ENCODE data around the gene NKD2. TPM values are rescaled to one million over a fixed set of nuclear protein-coding genes. Genes with fewer than 3 reads are reported as not detected.

The NKD2 gene
- total and polyA plus RNA-seq, 2 experiments from 2014 or later = 1.4 to 9.1 TPM

DNA sequence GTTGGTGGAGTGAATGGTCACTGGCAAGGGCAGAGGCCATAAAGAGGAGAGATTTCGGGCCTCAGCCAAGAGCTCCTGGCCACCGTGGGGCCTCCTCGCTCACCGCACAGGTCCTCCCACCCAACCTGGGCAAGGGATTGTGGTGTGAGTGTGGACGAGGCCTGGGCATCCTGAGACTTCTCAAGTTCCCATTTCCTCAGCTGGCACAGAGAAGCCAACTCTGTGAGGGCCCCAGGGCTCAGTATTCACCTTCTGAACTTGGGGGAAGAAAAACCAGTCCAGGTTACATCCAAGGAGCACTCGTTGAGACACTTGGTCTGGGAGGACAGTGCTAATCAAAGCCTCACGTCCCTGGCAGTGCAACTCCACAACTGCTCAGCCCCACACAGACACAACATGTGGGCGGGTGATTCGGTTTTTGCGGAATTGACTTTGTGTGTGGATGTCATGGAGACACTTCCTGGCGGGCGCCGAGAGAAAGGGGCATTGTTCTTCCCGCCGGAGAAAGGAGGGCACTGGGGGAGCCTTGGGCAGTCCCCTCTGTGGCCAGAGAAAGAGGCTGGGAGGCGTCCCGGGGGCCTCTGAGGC is 28.5 kb upstream of the NKD2 start:
- Histone ChIP-seq H2AFZ (no peak overlapping the region), H3K4me2 (no peak overlapping the region), H3K27me3 (no peaks in the 10 kb centered on the region), H3K9me2 (replicated peaks; ENCODE audit: insufficient read depth) (no peaks in the 10 kb centered on the region), H3K36me3 (replicated peaks; ENCODE audit: insufficient read depth, low read depth) (no peaks in the 10 kb centered on the region), H3K4me3 (no peak overlapping the region), H3K79me2 (no peaks in the 10 kb centered on the region), H3K27ac (peak overlapping the region; percentile 49), H3K4me1 (ENCODE audit: insufficient read depth) (peaks cover 3% of the 10 kb centered on the region), H3K9me3 (ENCODE audit: low read depth) (no peaks in the 10 kb centered on the region), H4K20me1 (ENCODE audit: insufficient read depth, poor library complexity, severe bottlenecking) (no peaks in the 10 kb centered on the region)
- WGBS (ENCODE audit: low lambda C conversion rate, missing lambda C conversion rate) = 78% methylated on average over 17 of the region's 17 CpGs
- TF ChIP-seq EZH2phosphoT487 (IDR thresholded peaks at IDR 0.05; ENCODE audit: low read depth, severe bottlenecking, unreplicated experiment) = no peak
- TF ChIP-seq, protein P1, sequence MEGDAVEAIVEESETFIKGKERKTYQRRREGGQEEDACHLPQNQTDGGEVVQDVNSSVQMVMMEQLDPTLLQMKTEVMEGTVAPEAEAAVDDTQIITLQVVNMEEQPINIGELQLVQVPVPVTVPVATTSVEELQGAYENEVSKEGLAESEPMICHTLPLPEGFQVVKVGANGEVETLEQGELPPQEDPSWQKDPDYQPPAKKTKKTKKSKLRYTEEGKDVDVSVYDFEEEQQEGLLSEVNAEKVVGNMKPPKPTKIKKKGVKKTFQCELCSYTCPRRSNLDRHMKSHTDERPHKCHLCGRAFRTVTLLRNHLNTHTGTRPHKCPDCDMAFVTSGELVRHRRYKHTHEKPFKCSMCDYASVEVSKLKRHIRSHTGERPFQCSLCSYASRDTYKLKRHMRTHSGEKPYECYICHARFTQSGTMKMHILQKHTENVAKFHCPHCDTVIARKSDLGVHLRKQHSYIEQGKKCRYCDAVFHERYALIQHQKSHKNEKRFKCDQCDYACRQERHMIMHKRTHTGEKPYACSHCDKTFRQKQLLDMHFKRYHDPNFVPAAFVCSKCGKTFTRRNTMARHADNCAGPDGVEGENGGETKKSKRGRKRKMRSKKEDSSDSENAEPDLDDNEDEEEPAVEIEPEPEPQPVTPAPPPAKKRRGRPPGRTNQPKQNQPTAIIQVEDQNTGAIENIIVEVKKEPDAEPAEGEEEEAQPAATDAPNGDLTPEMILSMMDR (IDR thresholded peaks at IDR 0.05; ENCODE audit: poor library complexity) = no peak
- TF ChIP-seq EZH2 (IDR thresholded peaks at IDR 0.05; ENCODE audit: borderline replicate concordance) = no peak
- peak; percentile 4 for DNase-seq (ENCODE audit: low spot score)

DNA sequence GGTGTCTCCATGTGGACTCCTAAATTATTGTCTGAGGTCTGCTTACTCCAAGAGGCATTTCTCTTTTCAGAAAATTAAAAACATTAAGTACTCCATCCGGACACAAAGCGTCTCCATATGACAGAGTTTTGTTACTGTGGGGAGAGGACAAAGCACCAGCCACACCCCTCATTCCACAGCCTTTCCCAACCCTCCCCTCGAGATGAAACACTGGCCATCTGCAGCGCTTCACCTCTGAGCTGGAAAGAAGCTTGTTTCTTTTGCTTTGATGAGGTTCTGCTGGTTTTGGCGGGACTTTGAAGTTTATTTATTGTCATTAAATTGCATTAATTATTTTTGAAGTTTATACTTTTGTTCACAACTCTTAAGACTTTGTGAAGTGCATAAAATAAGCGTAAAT is 27.6 kb upstream of the NKD2 start:
- TF ChIP-seq EZH2 (IDR thresholded peaks at IDR 0.05; ENCODE audit: borderline replicate concordance) (no peak), EZH2phosphoT487 (IDR thresholded peaks at IDR 0.05; ENCODE audit: low read depth, severe bottlenecking, unreplicated experiment) (no peak)
- TF ChIP-seq, protein P1 (IDR thresholded peaks at IDR 0.05; ENCODE audit: poor library complexity) = no peak
- peaks cover 3% of the 10 kb centered on the region for H3K4me1 ChIP-seq (ENCODE audit: insufficient read depth)
- no peak overlapping the region for H3K4me3 ChIP-seq
- no peaks in the 10 kb centered on the region for H4K20me1 ChIP-seq (ENCODE audit: insufficient read depth, poor library complexity, severe bottlenecking)
- H3K36me3 ChIP-seq (replicated peaks; ENCODE audit: insufficient read depth, low read depth) = no peaks in the 10 kb centered on the region
- H3K27ac ChIP-seq = peak overlapping the region; percentile 49
- H3K79me2 ChIP-seq = no peaks in the 10 kb centered on the region
- WGBS (ENCODE audit: low lambda C conversion rate, missing lambda C conversion rate) = 35% methylated on average over 6 of the region's 6 CpGs
- H3K9me3 ChIP-seq (ENCODE audit: low read depth) = no peaks in the 10 kb centered on the region
- no peak overlapping the region for H2AFZ ChIP-seq
- no peaks in the 10 kb centered on the region for H3K9me2 ChIP-seq (replicated peaks; ENCODE audit: insufficient read depth)
- H3K27me3 ChIP-seq = no peaks in the 10 kb centered on the region
- H3K4me2 ChIP-seq = peak overlapping the region; percentile 11
- peak; percentile 23 for DNase-seq (ENCODE audit: low spot score)

DNA sequence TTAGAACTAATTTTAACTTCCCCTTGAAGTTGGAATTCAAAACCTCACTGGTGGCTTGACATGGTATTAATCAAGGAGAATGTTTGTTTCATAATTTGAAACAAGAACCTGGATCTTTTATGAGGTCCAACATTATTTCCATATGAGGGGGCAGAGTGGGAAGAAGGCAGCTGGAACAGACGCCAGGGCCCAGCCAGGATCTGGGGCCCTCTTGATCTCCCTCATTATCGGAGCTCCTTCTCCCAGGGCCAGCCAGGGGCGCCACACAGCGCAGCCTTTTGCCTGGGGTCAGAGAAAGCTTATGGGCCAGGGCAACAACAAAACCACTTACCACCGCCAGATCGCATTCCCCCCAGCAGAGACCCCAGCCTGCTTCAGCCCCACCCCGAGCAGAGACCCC is 27.1 kb upstream of the NKD2 start:
- Histone ChIP-seq H3K4me3 (no peak overlapping the region), H3K27ac (no peak overlapping the region), H3K79me2 (no peaks in the 10 kb centered on the region), H4K20me1 (ENCODE audit: insufficient read depth, poor library complexity, severe bottlenecking) (no peaks in the 10 kb centered on the region), H3K4me1 (ENCODE audit: insufficient read depth) (peaks cover 3% of the 10 kb centered on the region), H2AFZ (no peak overlapping the region), H3K4me2 (peak overlapping the region; percentile 11), H3K9me3 (ENCODE audit: low read depth) (no peaks in the 10 kb centered on the region), H3K27me3 (no peaks in the 10 kb centered on the region), H3K9me2 (replicated peaks; ENCODE audit: insufficient read depth) (no peaks in the 10 kb centered on the region), H3K36me3 (replicated peaks; ENCODE audit: insufficient read depth, low read depth) (no peaks in the 10 kb centered on the region)
- peak; percentile 5 for DNase-seq (ENCODE audit: low spot score)
- no peak for TF ChIP-seq EZH2 (IDR thresholded peaks at IDR 0.05; ENCODE audit: borderline replicate concordance)
- TF ChIP-seq EZH2phosphoT487 (IDR thresholded peaks at IDR 0.05; ENCODE audit: low read depth, severe bottlenecking, unreplicated experiment) = no peak
- TF ChIP-seq, protein P1 (IDR thresholded peaks at IDR 0.05; ENCODE audit: poor library complexity) = no peak
- 69% methylated on average over 6 of the region's 7 CpGs for WGBS (ENCODE audit: low lambda C conversion rate, missing lambda C conversion rate)
